ENCODE data around the gene SELPLG.
"Not testable (repeated sequence)": the region's sequence is repeated elsewhere in the genome, so short reads cannot be mapped to it uniquely, and the experiment has no call there.

Gene SELPLG

DNA sequence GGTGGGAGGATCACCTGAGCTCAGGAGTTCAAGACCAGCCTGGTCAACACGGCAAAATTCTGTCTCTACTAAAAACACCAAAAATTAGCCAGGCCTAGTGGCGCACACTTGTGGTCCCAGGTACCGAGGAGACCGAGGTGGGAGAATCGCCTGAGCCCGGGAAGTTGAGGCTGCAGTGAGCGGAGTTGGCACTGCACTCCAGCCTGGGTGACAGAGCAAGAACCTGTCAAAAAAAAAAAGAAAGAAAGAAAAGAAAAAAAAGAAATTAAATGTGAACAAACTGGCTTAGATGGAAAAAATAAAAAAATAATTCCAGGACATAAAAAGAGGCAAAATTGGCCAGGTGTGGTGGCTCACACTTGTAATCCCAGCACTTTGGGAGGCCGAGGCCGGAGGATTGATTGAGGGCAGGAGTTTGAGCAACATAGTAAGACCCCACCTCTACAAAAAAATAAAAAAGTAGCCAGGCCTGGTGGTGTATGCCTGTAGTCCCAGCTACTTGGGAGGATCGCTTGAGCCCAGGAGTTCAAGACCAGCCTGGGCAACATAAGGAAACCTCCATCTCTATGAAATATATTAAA is 39.3 kb downstream of the SELPLG start:
- no peak for DNase-seq (ENCODE audit: insufficient read length, low spot score)
- no peak for FAIRE-seq
- TF ChIP-seq POLR2A (IDR thresholded peaks at IDR 0.05; ENCODE audit: low read depth, low read length) (no peak), PAX5 (IDR thresholded peaks at IDR 0.05; ENCODE audit: insufficient read depth, low read length, severe bottlenecking) (no peak), TAF1 (IDR thresholded peaks at IDR 0.05; ENCODE audit: low read depth, low read length) (no peak), SPI1 (IDR thresholded peaks at IDR 0.05; ENCODE audit: low read depth, low read length) (no peak), POLR2AphosphoS5 (IDR thresholded peaks at IDR 0.05; ENCODE audit: low read depth, low read length) (no peak), POU2F2 (IDR thresholded peaks at IDR 0.05; ENCODE audit: low read depth, low read length) (no peak)

DNA sequence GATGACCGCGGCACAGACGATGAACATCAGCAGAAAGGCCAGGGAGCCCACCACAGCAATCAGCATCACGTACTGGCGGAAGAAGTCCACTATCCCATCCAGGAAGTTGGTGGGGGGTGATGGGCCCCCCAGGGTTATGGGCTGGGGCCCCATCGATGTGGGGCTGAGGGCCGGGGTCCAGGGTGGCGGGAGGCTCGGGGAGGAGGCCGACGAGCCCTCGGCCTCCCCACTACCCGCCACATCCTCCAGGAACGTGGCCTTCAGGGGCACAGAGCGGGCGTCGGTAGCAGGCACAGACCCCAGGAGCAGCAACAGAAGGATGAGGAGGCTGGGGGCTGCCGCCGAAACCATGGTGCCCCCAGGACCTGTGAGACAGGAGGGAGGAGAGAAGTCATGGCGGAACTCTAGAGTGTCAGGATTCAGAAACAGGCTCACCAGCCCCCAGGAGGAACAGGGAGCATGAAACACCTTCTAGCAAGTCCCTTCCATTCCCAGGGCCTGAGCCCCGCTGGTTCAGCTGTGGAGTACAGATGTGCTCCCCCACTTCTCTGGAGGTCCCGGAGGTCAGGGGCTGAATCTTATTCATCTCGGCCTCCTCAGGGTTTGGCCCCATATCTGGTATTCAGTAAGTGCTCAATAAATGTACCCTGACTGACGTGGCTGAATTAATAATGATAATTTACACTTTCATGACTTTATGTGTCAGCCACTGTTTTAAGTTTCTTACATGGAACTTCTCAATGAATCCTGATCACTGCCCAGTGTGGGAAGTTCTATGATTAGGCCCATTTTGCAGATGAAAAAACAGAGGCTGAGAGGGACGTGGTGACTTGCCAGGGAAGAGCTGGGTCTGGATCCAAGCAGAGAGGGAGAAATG is 41.4 kb downstream of the SELPLG start:
- TF ChIP-seq POLR2A (IDR thresholded peaks at IDR 0.05; ENCODE audit: low read depth, low read length) (no peak), PAX5 (IDR thresholded peaks at IDR 0.05; ENCODE audit: insufficient read depth, low read length, severe bottlenecking) (no peak), SPI1 (IDR thresholded peaks at IDR 0.05; ENCODE audit: low read depth, low read length) (no peak), TAF1 (IDR thresholded peaks at IDR 0.05; ENCODE audit: low read depth, low read length) (no peak), POLR2AphosphoS5 (IDR thresholded peaks at IDR 0.05; ENCODE audit: low read depth, low read length) (no peak), POU2F2 (IDR thresholded peaks at IDR 0.05; ENCODE audit: low read depth, low read length) (no peak)
- FAIRE-seq (no peak), DNase-seq (ENCODE audit: insufficient read length, low spot score) (no peak)

DNA sequence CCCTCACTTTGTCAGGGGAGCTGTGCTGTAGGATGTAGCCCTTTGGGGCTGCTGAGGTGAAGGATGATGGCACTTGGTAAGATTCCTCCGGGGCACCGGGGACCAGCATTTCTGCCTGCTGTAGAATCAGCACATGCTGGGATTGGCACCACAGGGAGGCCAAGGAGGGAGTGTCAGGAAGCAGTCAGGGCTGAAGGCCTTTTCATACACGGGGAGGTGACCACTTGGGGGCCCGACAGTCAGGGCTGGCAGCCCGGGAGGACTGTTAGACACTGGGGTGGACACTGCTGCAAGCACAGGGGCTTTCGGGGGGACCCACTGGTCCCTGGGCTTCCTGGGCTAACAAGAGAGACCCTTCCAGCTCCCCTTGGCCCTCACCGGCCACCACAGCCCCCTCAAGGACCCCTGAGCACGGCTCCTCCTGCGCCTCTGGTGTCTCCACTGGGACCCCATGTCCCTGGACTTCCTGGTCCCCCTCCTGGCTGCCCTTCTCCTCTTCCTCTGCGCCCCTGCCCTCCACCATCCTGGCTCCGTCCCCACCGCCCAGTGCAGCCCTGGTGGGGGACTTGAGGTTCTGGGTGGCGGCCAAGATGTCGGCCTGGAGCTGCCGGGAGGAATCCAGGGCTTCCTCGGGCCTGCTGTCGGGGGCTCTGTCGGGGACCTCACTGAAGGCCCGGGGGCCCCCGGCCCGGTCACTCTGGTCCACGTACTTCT is 42.3 kb downstream of the SELPLG start:
- no peak for DNase-seq (ENCODE audit: insufficient read length, low spot score)
- no peak for FAIRE-seq
- TF ChIP-seq POLR2A (IDR thresholded peaks at IDR 0.05; ENCODE audit: low read depth, low read length) = no peak
- TF ChIP-seq POLR2AphosphoS5 (IDR thresholded peaks at IDR 0.05; ENCODE audit: low read depth, low read length) = no peak
- no peak for TF ChIP-seq PAX5 (IDR thresholded peaks at IDR 0.05; ENCODE audit: insufficient read depth, low read length, severe bottlenecking)
- no peak for TF ChIP-seq TAF1 (IDR thresholded peaks at IDR 0.05; ENCODE audit: low read depth, low read length)

DNA sequence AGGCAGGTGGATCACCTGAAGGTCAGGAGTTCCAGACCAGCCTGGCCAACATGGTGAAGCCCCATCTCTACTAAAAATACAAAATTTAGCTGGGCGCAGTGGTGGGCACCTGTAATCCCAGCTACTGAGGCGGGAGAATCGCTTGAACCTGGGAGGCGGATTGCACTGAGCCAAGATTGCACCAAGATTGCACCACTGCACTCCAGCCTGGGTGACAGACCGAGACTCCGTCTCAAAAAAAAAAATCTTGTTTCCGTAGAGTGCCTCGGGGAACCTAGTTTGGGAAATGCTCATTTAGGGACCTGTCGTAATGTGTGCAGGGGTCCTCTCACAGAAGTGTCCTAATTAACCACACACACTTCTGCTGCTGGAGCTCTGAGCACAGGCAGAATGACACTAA is 43.2 kb downstream of the SELPLG start:
- not testable (repeated sequence) for FAIRE-seq; DNase-seq (ENCODE audit: insufficient read length, low spot score)

DNA sequence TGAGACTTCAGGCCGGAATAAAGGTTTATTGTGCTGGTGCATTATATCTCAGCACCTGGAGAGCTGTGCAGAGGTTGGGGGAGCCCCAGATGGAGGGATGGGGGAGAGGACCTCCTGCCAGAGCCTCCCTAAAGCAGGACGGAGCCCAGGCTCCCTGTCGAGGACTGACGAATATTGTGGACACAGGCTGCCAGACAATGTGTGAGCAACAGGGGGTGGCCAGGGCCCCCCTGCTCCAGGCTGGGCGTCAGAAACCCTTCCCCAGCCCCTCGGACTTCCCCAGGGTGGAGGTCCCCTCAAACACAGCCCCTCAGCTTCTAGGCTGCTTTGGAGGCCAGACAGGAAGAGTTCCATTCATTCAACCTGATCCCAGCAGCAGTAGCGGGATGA is 43.9 kb downstream of the SELPLG start:
- TF ChIP-seq POLR2A (IDR thresholded peaks at IDR 0.05; ENCODE audit: low read depth, low read length) = no peak
- TF ChIP-seq SPI1 (IDR thresholded peaks at IDR 0.05; ENCODE audit: low read depth, low read length) = no peak
- TF ChIP-seq PAX5 (IDR thresholded peaks at IDR 0.05; ENCODE audit: insufficient read depth, low read length, severe bottlenecking) = no peak
- TF ChIP-seq POLR2AphosphoS5 (IDR thresholded peaks at IDR 0.05; ENCODE audit: low read depth, low read length) = no peak
- DNase-seq (ENCODE audit: insufficient read length, low spot score) (no peak), FAIRE-seq (no peak)

DNA sequence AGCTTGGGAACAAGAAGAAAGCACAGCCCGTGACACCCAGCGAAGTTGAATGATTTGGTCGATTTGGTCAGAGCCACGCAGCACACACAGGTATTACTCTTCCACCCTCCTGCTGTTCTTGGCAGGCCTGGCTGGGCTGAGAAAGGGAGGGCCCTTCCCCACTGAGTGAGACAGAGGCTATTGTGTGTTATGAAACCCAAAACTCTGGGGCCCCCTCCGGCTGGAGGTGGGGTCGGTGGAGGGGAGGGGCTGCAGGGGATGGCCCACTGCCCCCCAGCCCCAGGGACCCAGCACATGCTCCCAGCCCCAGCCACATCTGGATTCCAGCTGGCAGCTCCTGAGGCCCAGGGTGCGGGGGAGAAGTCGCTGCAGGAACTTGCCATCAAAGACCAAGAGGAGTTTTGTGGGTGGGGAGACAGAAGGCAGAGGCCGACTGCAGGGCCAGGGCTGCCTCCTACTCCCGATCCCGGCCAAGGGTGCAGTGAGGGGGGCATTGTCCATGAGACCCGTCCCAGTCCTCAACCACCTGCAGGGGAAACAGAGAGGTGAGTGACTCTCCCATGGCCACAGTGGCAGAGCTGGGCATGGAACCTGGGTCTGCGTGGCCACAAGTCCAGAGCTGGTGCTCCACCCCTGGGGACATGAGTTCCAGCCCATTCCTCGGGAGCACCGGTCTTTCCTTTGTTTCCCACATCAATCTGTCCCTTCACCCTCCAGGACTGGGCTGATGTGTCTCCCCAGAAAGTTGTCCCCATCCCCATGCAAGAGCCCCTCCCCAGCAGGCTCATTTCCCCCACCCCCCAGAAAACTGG is 44.5 kb downstream of the SELPLG start:
- DNase-seq (ENCODE audit: insufficient read length, low spot score) (no peak), FAIRE-seq (no peak)
- TF ChIP-seq POLR2AphosphoS5 (IDR thresholded peaks at IDR 0.05; ENCODE audit: low read depth, low read length) (no peak), POLR2A (IDR thresholded peaks at IDR 0.05; ENCODE audit: low read depth, low read length) (no peak), POU2F2 (IDR thresholded peaks at IDR 0.05; ENCODE audit: low read depth, low read length) (no peak), PAX5 (IDR thresholded peaks at IDR 0.05; ENCODE audit: insufficient read depth, low read length, severe bottlenecking) (no peak), TAF1 (IDR thresholded peaks at IDR 0.05; ENCODE audit: low read depth, low read length) (no peak), SPI1 (IDR thresholded peaks at IDR 0.05; ENCODE audit: low read depth, low read length) (no peak)

DNA sequence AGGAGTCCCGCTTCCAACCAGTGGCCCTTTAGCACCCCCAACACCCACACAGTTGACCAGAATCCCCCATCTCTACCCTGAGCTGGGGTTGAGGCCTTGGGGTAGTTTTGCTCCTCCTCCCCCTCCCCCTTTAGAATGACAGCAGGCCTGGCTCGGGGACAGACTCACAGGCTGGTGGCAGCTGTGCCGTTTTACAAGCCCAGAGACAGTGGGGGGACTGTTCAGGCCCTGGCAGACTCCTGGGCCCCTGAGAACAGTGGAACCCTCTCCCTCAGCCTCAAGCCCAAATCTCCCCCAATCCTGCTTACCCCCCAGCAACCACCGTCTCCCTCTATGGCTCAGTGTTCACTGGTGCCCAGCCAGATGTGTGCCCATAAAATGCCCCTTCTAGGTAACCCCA is 45.9 kb downstream of the SELPLG start:
- FAIRE-seq (no peak), DNase-seq (ENCODE audit: insufficient read length, low spot score) (no peak)
- TF ChIP-seq POLR2AphosphoS5 (IDR thresholded peaks at IDR 0.05; ENCODE audit: low read depth, low read length) = no peak
- no peak for TF ChIP-seq POLR2A (IDR thresholded peaks at IDR 0.05; ENCODE audit: low read depth, low read length)

DNA sequence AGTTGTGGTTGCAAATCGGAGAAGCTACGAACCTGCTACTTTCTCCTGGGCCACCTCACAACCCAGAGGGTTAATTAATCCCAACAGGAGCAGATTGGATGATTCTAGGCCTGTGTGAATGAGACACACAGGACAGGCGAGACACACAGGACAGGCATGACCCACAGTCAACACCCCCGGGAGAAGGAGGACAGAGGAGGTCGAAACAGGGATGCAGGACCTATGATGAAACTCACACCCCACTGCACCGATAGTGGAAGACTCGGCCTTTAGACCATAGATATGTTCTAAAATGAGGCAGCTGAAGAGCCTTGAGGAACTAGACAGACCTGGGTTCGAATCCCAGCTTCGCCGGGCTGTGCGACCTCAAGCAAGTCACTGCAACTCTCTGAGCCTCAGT is 47.4 kb downstream of the SELPLG start:
- no peak for DNase-seq (ENCODE audit: insufficient read length, low spot score)
- FAIRE-seq = no peak
- no peak for TF ChIP-seq TAF1 (IDR thresholded peaks at IDR 0.05; ENCODE audit: low read depth, low read length)

DNA sequence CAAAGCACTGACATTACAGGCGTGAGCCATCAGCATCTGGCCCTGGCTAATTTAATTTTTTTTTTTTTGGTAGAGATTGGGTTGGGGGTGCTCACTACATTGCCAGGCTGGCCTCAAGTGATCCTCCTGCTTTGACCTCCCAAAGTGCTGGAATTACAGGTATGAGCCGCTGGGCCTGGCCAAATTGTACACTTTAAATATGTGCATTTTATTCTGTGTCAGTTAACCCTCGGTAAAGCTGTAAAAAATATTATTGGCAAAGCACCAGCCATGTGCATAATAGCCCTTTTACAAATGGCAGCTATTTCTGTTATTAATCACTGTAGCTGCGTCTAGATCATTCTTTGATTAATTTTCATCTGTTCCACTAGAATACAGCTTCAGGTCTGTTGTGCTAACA is 47.8 kb downstream of the SELPLG start:
- TF ChIP-seq POLR2A (IDR thresholded peaks at IDR 0.05; ENCODE audit: low read depth, low read length) (no peak), SPI1 (IDR thresholded peaks at IDR 0.05; ENCODE audit: low read depth, low read length) (no peak), POLR2AphosphoS5 (IDR thresholded peaks at IDR 0.05; ENCODE audit: low read depth, low read length) (no peak), PAX5 (IDR thresholded peaks at IDR 0.05; ENCODE audit: insufficient read depth, low read length, severe bottlenecking) (no peak), TAF1 (IDR thresholded peaks at IDR 0.05; ENCODE audit: low read depth, low read length) (no peak)
- DNase-seq (ENCODE audit: insufficient read length, low spot score) (no peak), FAIRE-seq (no peak)

All from GM12891 (cell line).